K562 (cell line): ENCODE measurements around the gene RASSF1. TPM values are rescaled to one million over a fixed set of nuclear protein-coding genes. Genes with fewer than 3 reads are reported as not detected.

Experiments
- CBFA2T2 ChIP-seq: fragments of 450-650 bp; conservative IDR thresholded peaks from 2 replicates; pipeline ENCODE4 v1.6.1; 2017; ENCODE audit warnings: mild to moderate bottlenecking
- CBX1 ChIP-seq: sonication (generic); IDR thresholded peaks from 2 replicates; pipeline ENCODE4 v1.6.1; 2016; ENCODE audit warnings: antibody characterized with exemption, low read depth, mild to moderate bottlenecking
- CXXC5 ChIP-seq: fragments of 250-450 bp; sonication (Bioruptor Pico); IDR thresholded peaks from 2 replicates; pipeline ENCODE4 v1.8.0; 2022; ENCODE audit warnings: inconsistent platforms, mild to moderate bottlenecking, moderate library complexity
- ELF2 ChIP-seq: fragments of 250-450 bp; sonication (Bioruptor Pico); IDR thresholded peaks from 2 replicates; pipeline ENCODE4 v1.5.0; 2021; ENCODE audit warnings: mild to moderate bottlenecking
- FOXJ3 ChIP-seq: sonication (generic); formaldehyde crosslinking; IDR thresholded peaks from 2 replicates; pipeline ENCODE4 v1.4.0; 2020; ENCODE audit warnings: mild to moderate bottlenecking, missing genetic modification reagents
- FUS ChIP-seq: fragments of 200-400 bp; formaldehyde crosslinking; optimal IDR thresholded peaks from 2 replicates; pipeline ENCODE3; 2017; ENCODE audit warnings: low read depth, low read length
- GABPB2 ChIP-seq: fragments of 250-450 bp; sonication (Bioruptor Pico); conservative IDR thresholded peaks from 2 replicates; pipeline ENCODE4 v1.5.1; 2021; ENCODE audit warnings: mild to moderate bottlenecking
- GATAD2B ChIP-seq: fragments of 450-650 bp; IDR thresholded peaks from 2 replicates; pipeline ENCODE4 v1.6.1; 2017; ENCODE audit warnings: mild to moderate bottlenecking, borderline replicate concordance
- HCFC1 ChIP-seq: IDR thresholded peaks from 2 replicates; pipeline ENCODE4 v1.6.1; 2012; ENCODE audit warnings: low read depth, low read length, improper control_type of control experiment
- LCOR ChIP-seq: sonication (generic); formaldehyde crosslinking; IDR thresholded peaks from 2 replicates; pipeline ENCODE4 v1.8.0; 2022; ENCODE audit warnings: mild to moderate bottlenecking, missing genetic modification reagents
- NBN ChIP-seq: fragments of 450-650 bp; IDR thresholded peaks from 2 replicates; pipeline ENCODE4 v1.6.1; 2016; ENCODE audit warnings: low read depth, mild to moderate bottlenecking
- TRIM28 ChIP-seq: fragments of 450-650 bp; IDR thresholded peaks from 2 replicates; pipeline ENCODE4 v1.6.1; 2017
- ZBTB17 ChIP-seq: fragments of 450-650 bp; formaldehyde crosslinking; IDR thresholded peaks from 2 replicates; pipeline ENCODE4 v1.4.0; 2020; ENCODE audit warnings: mild to moderate bottlenecking
- ZNF124 ChIP-seq: sonication (generic); formaldehyde crosslinking; IDR thresholded peaks from 2 replicates; pipeline ENCODE4 v1.8.1; 2022; ENCODE audit warnings: missing genetic modification reagents
- ZNF165 ChIP-seq: fragments of 250-450 bp; sonication (Bioruptor Pico); IDR thresholded peaks from 2 replicates; pipeline ENCODE4 v1.4.0; 2020; ENCODE audit warnings: borderline replicate concordance
- ZNF197 ChIP-seq: fragments of 200-800 bp; sonication (Bioruptor generic); IDR thresholded peaks from 2 replicates; pipeline ENCODE4 v1.6.1; 2016; ENCODE audit warnings: low read depth, missing genetic modification characterization, missing compliant biosample characterization
- ZNF644 ChIP-seq: fragments of 200-800 bp; sonication (Bioruptor generic); IDR thresholded peaks from 2 replicates; pipeline ENCODE4 v1.6.1; 2016; ENCODE audit warnings: low read depth, missing genetic modification characterization, missing compliant biosample characterization
- ZNF764 ChIP-seq: fragments of 250-450 bp; sonication (Bioruptor Pico); IDR thresholded peaks from 2 replicates; pipeline ENCODE4 v1.4.0; 2020; ENCODE audit warnings: low read depth, mild to moderate bottlenecking, moderate library complexity
- ZNF79 ChIP-seq: fragments of 250-450 bp; sonication (Bioruptor Pico); IDR thresholded peaks from 2 replicates; pipeline ENCODE4 v1.4.0; 2020; ENCODE audit warnings: low read depth, mild to moderate bottlenecking, moderate library complexity
- polyA plus RNA-seq, 8 experiments: library from polyadenylated mRNA; depleted of rRNA in 4 of 8; stranded (reverse) in 5 of 8; unstranded in 3 of 8; fragments of >200 nt; fragmentation: Nextera tagmentation in 2 of 8; fragmentation: Illumina TruSeq in 1 of 8; extraction: Ambion mirVana in 2 of 8; extraction: Trizol in 1 of 8; gene quantifications; 2 replicates each; pipeline versions ENCODE4 v1.2.1 to v1.2.3, GENCODE V29; 2011 to 2014; ENCODE audit warnings: inconsistent platforms in 1 of 8, missing spikeins in 1 of 8
- total RNA-seq, 7 experiments: library from RNA; depleted of rRNA in 6 of 7; stranded (reverse); fragments of >200 nt in 6 of 7; fragmentation: Illumina TruSeq in 2 of 7; extraction: Trizol in 2 of 7; gene quantifications; 2 replicates each; pipeline versions ENCODE4 v1.2.1 to v1.2.3, GENCODE V29; 2011 to 2021; ENCODE audit warnings: low replicate concordance in 1 of 7
- TF ChIP-seq, protein P1 (sequence below): fragments of 250-450 bp; sonication (Bioruptor Pico); IDR thresholded peaks from 2 replicates; pipeline ENCODE4 v1.8.0; 2022; ENCODE audit warnings: inconsistent platforms
- TF ChIP-seq, protein P2 (sequence below), 2 experiments: fragments of 450-650 bp in 1 of 2; sonication (generic) in 1 of 2; formaldehyde crosslinking; conservative IDR thresholded peaks; 2 replicates each; pipeline versions ENCODE4 v1.4.0 to v1.8.1; 2020 to 2022; ENCODE audit warnings: mild to moderate bottlenecking in 1 of 2, missing genetic modification reagents in 1 of 2
- TF ChIP-seq, protein P3 (sequence below): fragments of 450-650 bp; IDR thresholded peaks from 2 replicates; pipeline ENCODE4 v1.6.1; 2017; ENCODE audit warnings: mild to moderate bottlenecking, moderate library complexity
- TF ChIP-seq, protein P4 (sequence below): fragments of 450-650 bp; conservative IDR thresholded peaks from 2 replicates; pipeline ENCODE4 v1.6.1; 2016; ENCODE audit warnings: missing genetic modification characterization, low read depth, mild to moderate bottlenecking, control low read depth, missing compliant biosample characterization
- TF ChIP-seq, protein P5 (sequence below): fragments of 450-650 bp; IDR thresholded peaks from 2 replicates; pipeline ENCODE4 v1.6.1; 2016; ENCODE audit warnings: low read depth, mild to moderate bottlenecking, moderate library complexity

The RASSF1 gene
- total and polyA plus RNA-seq, 9 of the 15 experiments (the other 6 are each of a cell fraction or from before 2014, with no cell fraction given), result 3.6 to 57.1 (median 24.6) TPM

DNA sequence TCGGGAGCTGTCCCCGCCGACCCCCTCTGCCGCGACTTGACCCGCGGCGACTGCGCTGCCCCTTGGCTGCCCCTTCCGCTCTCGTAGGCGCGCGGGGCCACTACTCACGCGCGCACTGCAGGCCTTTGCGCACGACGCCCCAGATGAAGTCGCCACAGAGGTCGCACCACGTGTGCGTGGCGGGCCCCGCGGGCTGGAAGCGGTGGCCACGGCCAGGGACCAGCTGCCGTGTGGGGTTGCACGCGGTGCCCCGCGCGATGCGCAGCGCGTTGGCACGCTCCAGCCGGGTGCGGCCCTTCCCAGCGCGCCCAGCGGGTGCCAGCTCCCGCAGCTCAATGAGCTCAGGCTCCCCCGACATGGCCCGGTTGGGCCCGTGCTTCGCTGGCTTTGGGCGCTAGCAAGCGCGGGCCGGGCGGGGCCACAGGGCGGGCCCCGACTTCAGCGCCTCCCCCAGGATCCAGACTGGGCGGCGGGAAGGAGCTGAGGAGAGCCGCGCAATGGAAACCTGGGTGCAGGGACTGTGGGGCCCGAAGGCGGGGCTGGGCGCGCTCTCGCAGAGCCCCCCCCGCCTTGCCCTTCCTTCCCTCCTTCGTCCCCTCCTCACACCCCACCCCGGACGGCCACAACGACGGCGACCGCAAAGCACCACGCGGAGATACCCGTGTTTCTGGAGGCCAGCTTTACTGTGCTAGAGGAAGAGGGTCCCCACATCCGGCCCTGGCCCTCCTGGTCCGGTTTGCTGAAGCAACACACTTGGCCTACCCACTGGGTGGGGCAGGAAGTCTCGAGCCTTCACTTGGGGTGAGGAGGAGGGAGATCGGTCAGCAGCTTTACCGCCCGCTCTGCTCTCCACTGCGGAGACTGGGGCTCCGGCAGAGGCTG is at the start of gene RASSF1 (continued):
- TF ChIP-seq, protein P1, sequence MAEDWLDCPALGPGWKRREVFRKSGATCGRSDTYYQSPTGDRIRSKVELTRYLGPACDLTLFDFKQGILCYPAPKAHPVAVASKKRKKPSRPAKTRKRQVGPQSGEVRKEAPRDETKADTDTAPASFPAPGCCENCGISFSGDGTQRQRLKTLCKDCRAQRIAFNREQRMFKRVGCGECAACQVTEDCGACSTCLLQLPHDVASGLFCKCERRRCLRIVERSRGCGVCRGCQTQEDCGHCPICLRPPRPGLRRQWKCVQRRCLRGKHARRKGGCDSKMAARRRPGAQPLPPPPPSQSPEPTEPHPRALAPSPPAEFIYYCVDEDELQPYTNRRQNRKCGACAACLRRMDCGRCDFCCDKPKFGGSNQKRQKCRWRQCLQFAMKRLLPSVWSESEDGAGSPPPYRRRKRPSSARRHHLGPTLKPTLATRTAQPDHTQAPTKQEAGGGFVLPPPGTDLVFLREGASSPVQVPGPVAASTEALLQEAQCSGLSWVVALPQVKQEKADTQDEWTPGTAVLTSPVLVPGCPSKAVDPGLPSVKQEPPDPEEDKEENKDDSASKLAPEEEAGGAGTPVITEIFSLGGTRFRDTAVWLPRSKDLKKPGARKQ (CRISPR knock-in tag), result no peak
- no peak for TF ChIP-seq CBFA2T2
- TF ChIP-seq ZNF165, result no peak
- no peak for TF ChIP-seq TRIM28
- TF ChIP-seq GATAD2B, result no peak
- no peak for TF ChIP-seq ZNF644 (tag)
- no peak for TF ChIP-seq GABPB2 (CRISPR knock-in tag)
- TF ChIP-seq NBN, result no peak
- no peak for TF ChIP-seq LCOR (CRISPR knock-in tag)
- no peak for TF ChIP-seq ELF2 (CRISPR knock-in tag)
- TF ChIP-seq, protein P2, sequence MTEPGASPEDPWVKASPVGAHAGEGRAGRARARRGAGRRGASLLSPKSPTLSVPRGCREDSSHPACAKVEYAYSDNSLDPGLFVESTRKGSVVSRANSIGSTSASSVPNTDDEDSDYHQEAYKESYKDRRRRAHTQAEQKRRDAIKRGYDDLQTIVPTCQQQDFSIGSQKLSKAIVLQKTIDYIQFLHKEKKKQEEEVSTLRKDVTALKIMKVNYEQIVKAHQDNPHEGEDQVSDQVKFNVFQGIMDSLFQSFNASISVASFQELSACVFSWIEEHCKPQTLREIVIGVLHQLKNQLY (CRISPR knock-in tag; conservative IDR thresholded peaks at IDR 0.05), result no peak
- TF ChIP-seq ZNF79 (CRISPR knock-in tag), result no peak
- no peak for TF ChIP-seq FUS
- TF ChIP-seq ZNF197 (CRISPR knock-in tag), result no peak
- TF ChIP-seq, protein P3, sequence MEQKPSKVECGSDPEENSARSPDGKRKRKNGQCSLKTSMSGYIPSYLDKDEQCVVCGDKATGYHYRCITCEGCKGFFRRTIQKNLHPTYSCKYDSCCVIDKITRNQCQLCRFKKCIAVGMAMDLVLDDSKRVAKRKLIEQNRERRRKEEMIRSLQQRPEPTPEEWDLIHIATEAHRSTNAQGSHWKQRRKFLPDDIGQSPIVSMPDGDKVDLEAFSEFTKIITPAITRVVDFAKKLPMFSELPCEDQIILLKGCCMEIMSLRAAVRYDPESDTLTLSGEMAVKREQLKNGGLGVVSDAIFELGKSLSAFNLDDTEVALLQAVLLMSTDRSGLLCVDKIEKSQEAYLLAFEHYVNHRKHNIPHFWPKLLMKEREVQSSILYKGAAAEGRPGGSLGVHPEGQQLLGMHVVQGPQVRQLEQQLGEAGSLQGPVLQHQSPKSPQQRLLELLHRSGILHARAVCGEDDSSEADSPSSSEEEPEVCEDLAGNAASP, result no peak
- TF ChIP-seq, protein P4, sequence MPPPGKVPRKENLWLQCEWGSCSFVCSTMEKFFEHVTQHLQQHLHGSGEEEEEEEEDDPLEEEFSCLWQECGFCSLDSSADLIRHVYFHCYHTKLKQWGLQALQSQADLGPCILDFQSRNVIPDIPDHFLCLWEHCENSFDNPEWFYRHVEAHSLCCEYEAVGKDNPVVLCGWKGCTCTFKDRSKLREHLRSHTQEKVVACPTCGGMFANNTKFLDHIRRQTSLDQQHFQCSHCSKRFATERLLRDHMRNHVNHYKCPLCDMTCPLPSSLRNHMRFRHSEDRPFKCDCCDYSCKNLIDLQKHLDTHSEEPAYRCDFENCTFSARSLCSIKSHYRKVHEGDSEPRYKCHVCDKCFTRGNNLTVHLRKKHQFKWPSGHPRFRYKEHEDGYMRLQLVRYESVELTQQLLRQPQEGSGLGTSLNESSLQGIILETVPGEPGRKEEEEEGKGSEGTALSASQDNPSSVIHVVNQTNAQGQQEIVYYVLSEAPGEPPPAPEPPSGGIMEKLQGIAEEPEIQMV (tag), result no peak
- 0 out of 2 replicates have a peak, but pooled peaks have one; percentile 27 for TF ChIP-seq CBX1
- TF ChIP-seq HCFC1, result no peak
- no peak for TF ChIP-seq ZNF124 (CRISPR knock-in tag)
- TF ChIP-seq CXXC5 (CRISPR knock-in tag), result peak; percentile 34; the same call in 1 of the 2 replicates
- TF ChIP-seq ZBTB17 (CRISPR knock-in tag), result peak; percentile 94
- TF ChIP-seq, protein P5, sequence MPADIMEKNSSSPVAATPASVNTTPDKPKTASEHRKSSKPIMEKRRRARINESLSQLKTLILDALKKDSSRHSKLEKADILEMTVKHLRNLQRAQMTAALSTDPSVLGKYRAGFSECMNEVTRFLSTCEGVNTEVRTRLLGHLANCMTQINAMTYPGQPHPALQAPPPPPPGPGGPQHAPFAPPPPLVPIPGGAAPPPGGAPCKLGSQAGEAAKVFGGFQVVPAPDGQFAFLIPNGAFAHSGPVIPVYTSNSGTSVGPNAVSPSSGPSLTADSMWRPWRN, result no peak
- no peak for TF ChIP-seq ZNF764 (CRISPR knock-in tag)
- TF ChIP-seq FOXJ3, result no peak
